ENCODE data around the gene MRPS21. TPM values are rescaled to one million over a fixed set of nuclear protein-coding genes. Genes with fewer than 3 reads are reported as not detected.

The MRPS21 gene
- total and polyA plus RNA-seq, 4 donors, result 15.0 to 56.5 (median 22.9) TPM

- H3K27ac ChIP-seq (ENCODE audit: low read depth in 1 of 2, low read length in 2 of 2), result no peak overlapping the region
- 80% methylated on average over 1 of the region's 1 CpG for WGBS
Measured at GRCh38 chr1:150273311-150273710, 20.4 kb upstream of the MRPS21 start.

More at GRCh38 chr1:150273311-150273710, 20.4 kb upstream of the MRPS21 start:
- DNase-seq (ENCODE audit: low spot score), result no peak
- peaks cover 0 to 16% (median 12%) of the 10 kb centered on the region in 4 donors for H3K4me1 ChIP-seq (ENCODE audit: control insufficient read depth in 4 of 4, insufficient read depth in 4 of 4, low read length in 3 of 4)
- TF ChIP-seq RXRA (IDR thresholded peaks at IDR 0.05), result no peak
- no peak for TF ChIP-seq JUND (IDR thresholded peaks at IDR 0.05)
- no peak for TF ChIP-seq FOXA2 (IDR thresholded peaks at IDR 0.05)
- TF ChIP-seq SP1 (IDR thresholded peaks at IDR 0.05), result no peak
- no peak for TF ChIP-seq HNF4G (IDR thresholded peaks at IDR 0.05)
- no peak for TF ChIP-seq NR2F2 (IDR thresholded peaks at IDR 0.05)
- TF ChIP-seq TAF1 (conservative IDR thresholded peaks at IDR 0.05), result no peak
- TF ChIP-seq GABPA (IDR thresholded peaks at IDR 0.05 in 1 of 2, conservative IDR thresholded peaks at IDR 0.05 in 1 of 2), result no peak
- no peak for TF ChIP-seq MAX (IDR thresholded peaks at IDR 0.05)
- TF ChIP-seq CTCF (IDR thresholded peaks at IDR 0.05; ENCODE audit: low read depth, low read length, missing input control), result no peak
- no peak for TF ChIP-seq EGR1 (IDR thresholded peaks at IDR 0.05; ENCODE audit: low read depth in 2 of 2)
- no peak for TF ChIP-seq RAD21 (IDR thresholded peaks at IDR 0.05)
- TF ChIP-seq ATF3 (IDR thresholded peaks at IDR 0.05), result no peak
- TF ChIP-seq HNF4A (conservative IDR thresholded peaks at IDR 0.05), result no peak
- no peak for TF ChIP-seq YY1 (IDR thresholded peaks at IDR 0.05)
- no peak for TF ChIP-seq REST (IDR thresholded peaks at IDR 0.05)
- no peak for TF ChIP-seq ZBTB33 (IDR thresholded peaks at IDR 0.05)
- no peak for TF ChIP-seq FOXA1 (IDR thresholded peaks at IDR 0.05)
- H3K4me3 ChIP-seq (ENCODE audit: low read depth in 1 of 3, low read length in 3 of 3), result no peak overlapping the region
- H3K9me3 ChIP-seq (ENCODE audit: control insufficient read depth in 4 of 4, low read length in 3 of 4), result no peaks in the 10 kb centered on the region
- H3K9ac ChIP-seq (ENCODE audit: low read depth in 1 of 2, low read length in 2 of 2), result no peak overlapping the region
- no peaks in the 10 kb centered on the region for H3K36me3 ChIP-seq (ENCODE audit: control insufficient read depth in 4 of 4, insufficient read depth in 3 of 4, low read depth in 1 of 4, low read length in 3 of 4)
- no peaks in the 10 kb centered on the region for H3K27me3 ChIP-seq (ENCODE audit: control insufficient read depth in 4 of 4, insufficient read depth in 4 of 4, low read length in 3 of 4)
